NOMO-1 treated with dmso at 0.1 percent for 144 hours (cell line): Measurements from ENCODE around the gene PABPC1L.

Source experiments
- DNase-seq: peaks from one replicate; lab custom pipeline; 2025; ENCODE audit not compliant: unreplicated experiment; lab: John Stamatoyannopoulos, UW

Gene PABPC1L

GRCh38 chr20:44900231-44900854 is 9.5 kb upstream of the PABPC1L start:
- DNase-seq: no peak

- DNase-seq: no peak
Observed at GRCh38 chr20:44901974-44902373, 7.9 kb upstream of the PABPC1L start.

GRCh38 chr20:44904377-44904776 is 5.5 kb upstream of the PABPC1L start:
- DNase-seq: no peak

GRCh38 chr20:44908987-44909871 is 631 bp upstream of the PABPC1L start:
- no peak for DNase-seq

- no peak for DNase-seq
Observed at GRCh38 chr20:44910690-44911262, 916 bp downstream of the PABPC1L start.

- no peak for DNase-seq
Observed at GRCh38 chr20:44911264-44911921, 1.5 kb downstream of the PABPC1L start.

GRCh38 chr20:44912189-44912588 is 2.3 kb downstream of the PABPC1L start:
- DNase-seq: no peak

- no peak for DNase-seq
Observed at GRCh38 chr20:44914924-44915323, 5.1 kb downstream of the PABPC1L start.

- DNase-seq: no peak
Observed at GRCh38 chr20:44916586-44916985, 6.7 kb downstream of the PABPC1L start.

- DNase-seq: no peak
Observed at GRCh38 chr20:44917399-44917798, 7.5 kb downstream of the PABPC1L start.

GRCh38 chr20:44918342-44918741 is 8.5 kb downstream of the PABPC1L start:
- no peak for DNase-seq

GRCh38 chr20:44918761-44919160 is 8.9 kb downstream of the PABPC1L start:
- DNase-seq: no peak

GRCh38 chr20:44921447-44921846 is 11.6 kb downstream of the PABPC1L start:
- no peak for DNase-seq

- no peak for DNase-seq
Observed at GRCh38 chr20:44924541-44924940, 14.7 kb downstream of the PABPC1L start.

- no peak for DNase-seq
Observed at GRCh38 chr20:44928595-44928994, 18.7 kb downstream of the PABPC1L start.

- no peak for DNase-seq
Observed at GRCh38 chr20:44930517-44931168, 20.8 kb downstream of the PABPC1L start.

GRCh38 chr20:44931911-44932310 is 22.1 kb downstream of the PABPC1L start:
- DNase-seq: no peak

- no peak for DNase-seq
Observed at GRCh38 chr20:44932916-44933315, 23.1 kb downstream of the PABPC1L start.

- no peak for DNase-seq
Observed at GRCh38 chr20:44936510-44936909, 26.6 kb downstream of the PABPC1L start.

GRCh38 chr20:44938637-44939036 is 28.8 kb downstream of the PABPC1L start:
- DNase-seq: no peak

GRCh38 chr20:44941120-44941691 is 31.3 kb downstream of the PABPC1L start:
- DNase-seq: no peak
